22Rv1 (cell line): Measurements from ENCODE around the gene CD7.

Experiments
- H3K27ac ChIP-seq: fragments of 450-650 bp; 2 replicates; pipeline ENCODE4 v1.5.1; 2017
- CTCF ChIP-seq: fragments of 450-650 bp; IDR thresholded peaks from 2 replicates; pipeline ENCODE4 v1.5.1; 2017; ENCODE audit warnings: mild to moderate bottlenecking
- ZFX ChIP-seq: fragments of 450-650 bp; IDR thresholded peaks from 2 replicates; pipeline ENCODE4 v1.6.1; 2017; ENCODE audit warnings: antibody characterized with exemption, borderline replicate concordance

Gene CD7

GRCh38 chr17:82274134-82275020 lies 43.0 kb downstream of the CD7 start:
- peak overlapping the region; percentile 91 for H3K27ac ChIP-seq
- no peak for TF ChIP-seq ZFX
- TF ChIP-seq CTCF, result no peak

GRCh38 chr17:82273327-82274133 lies 43.9 kb downstream of the CD7 start, which contains the start of gene CSNK1D:
Gene CSNK1D (minus strand): TSS chr17:82273700. CDS start chr17:82273381, 319 bp downstream.
- TF ChIP-seq CTCF (no peak), ZFX (no peak)
- peak within 1 kb of the TSS; percentile 91 for H3K27ac ChIP-seq

- TF ChIP-seq ZFX, result no peak
- peak overlapping the region; percentile 91 for H3K27ac ChIP-seq
Observed at GRCh38 chr17:82272495-82273326, 44.7 kb downstream of the CD7 start.

- H3K27ac ChIP-seq, result 0 out of 2 replicates have a peak overlapping the region, but pooled peaks have one; percentile 91
- TF ChIP-seq ZFX, result no peak
- no peak for TF ChIP-seq CTCF
Observed at GRCh38 chr17:82271401-82271800, 46.0 kb downstream of the CD7 start.

- no peak for TF ChIP-seq ZFX
- no peak for TF ChIP-seq CTCF
- no peak overlapping the region for H3K27ac ChIP-seq
Observed at GRCh38 chr17:82270651-82271050, 46.8 kb downstream of the CD7 start.

- no peak for TF ChIP-seq CTCF
- TF ChIP-seq ZFX, result no peak
Observed at GRCh38 chr17:82269882-82270500, 47.4 kb downstream of the CD7 start.

More at GRCh38 chr17:82269882-82270500, 47.4 kb downstream of the CD7 start:
- no peak overlapping the region for H3K27ac ChIP-seq
